Astrocyte of the cerebellum (primary cell): Measurements from ENCODE around the gene MIGA1.
"Not testable (repeated sequence)": the region's sequence is repeated elsewhere in the genome, so short reads cannot be mapped to it uniquely, and the experiment has no call there.

Source experiments
- DNase-seq: peaks from one replicate; pipeline ENCODE4 v3.0.0-alpha.2; 2011; ENCODE audit warnings: low read depth
- H3K4me3 ChIP-seq: 2 replicates; pipeline ENCODE4 v1.5.1; 2011; ENCODE audit warnings: mild to moderate bottlenecking, low read depth, low read length, moderate library complexity
- in situ Hi-C: cut with HindIII; loops from 2 replicates; pipeline ENCODE4 v1.10.0; 2017; ENCODE audit warnings: low sequenced_read_pairs
- TF ChIP-seq, protein P1 (sequence below): IDR thresholded peaks from 2 replicates; pipeline ENCODE4 v1.5.1; 2012; ENCODE audit warnings: low read length, low read depth, moderate library complexity, mild to moderate bottlenecking; ENCODE audit errors: missing control alignments

MIGA1 gene

DNA sequence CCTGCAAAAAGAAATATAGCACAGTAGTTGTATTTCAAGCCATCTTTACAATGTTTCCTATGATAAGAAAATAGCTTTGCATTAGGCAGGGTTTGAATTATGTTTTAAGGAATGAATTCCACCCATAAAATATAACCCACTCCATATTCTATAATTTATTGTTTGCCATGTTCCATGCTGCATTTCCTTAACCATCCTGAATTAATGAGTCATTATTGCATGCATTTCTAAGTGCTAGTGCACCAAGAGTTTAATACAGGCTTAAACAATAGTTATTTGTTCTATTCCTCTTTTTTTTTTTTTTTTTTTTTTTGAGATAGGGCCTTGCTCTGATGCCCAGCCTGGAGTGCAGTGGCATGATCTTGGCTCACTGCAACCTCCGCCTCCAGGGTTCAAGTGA lies 45.2 kb downstream of the MIGA1 start:
- in situ Hi-C loops, result no loop called here
- TF ChIP-seq, protein P1, sequence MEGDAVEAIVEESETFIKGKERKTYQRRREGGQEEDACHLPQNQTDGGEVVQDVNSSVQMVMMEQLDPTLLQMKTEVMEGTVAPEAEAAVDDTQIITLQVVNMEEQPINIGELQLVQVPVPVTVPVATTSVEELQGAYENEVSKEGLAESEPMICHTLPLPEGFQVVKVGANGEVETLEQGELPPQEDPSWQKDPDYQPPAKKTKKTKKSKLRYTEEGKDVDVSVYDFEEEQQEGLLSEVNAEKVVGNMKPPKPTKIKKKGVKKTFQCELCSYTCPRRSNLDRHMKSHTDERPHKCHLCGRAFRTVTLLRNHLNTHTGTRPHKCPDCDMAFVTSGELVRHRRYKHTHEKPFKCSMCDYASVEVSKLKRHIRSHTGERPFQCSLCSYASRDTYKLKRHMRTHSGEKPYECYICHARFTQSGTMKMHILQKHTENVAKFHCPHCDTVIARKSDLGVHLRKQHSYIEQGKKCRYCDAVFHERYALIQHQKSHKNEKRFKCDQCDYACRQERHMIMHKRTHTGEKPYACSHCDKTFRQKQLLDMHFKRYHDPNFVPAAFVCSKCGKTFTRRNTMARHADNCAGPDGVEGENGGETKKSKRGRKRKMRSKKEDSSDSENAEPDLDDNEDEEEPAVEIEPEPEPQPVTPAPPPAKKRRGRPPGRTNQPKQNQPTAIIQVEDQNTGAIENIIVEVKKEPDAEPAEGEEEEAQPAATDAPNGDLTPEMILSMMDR, result no peak
- no peak for DNase-seq
- H3K4me3 ChIP-seq, result no peak overlapping the region

DNA sequence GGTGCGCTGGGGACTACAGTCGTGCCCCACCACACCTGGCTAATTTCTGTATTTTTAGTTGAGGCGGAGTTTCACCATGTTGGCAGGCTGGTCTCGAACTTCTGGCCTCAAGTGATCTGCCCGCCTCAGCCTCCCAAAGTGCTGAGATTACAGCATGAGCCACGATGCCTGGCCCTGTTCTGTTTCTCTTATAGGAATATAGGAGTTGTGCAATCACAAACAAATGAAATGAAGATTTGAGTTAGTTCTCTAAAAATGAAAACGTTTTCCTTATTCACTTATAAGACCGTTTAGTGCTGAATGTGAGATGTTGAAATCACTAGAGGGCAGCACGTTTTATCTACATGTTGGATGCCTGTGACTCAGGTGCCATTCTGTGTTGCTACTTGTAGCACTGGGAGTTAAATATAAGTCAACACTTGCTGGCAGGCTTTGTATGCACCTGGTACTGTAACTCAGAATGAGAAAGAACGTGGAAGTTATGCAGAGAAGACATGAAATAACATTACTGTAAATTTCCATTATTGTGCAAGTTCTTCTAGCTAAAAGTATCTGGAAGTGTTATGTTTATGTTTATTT lies 45.8 kb downstream of the MIGA1 start:
- TF ChIP-seq, protein P1, result peak; percentile 41
- no peak overlapping the region for H3K4me3 ChIP-seq
- DNase-seq, result peak; percentile 65
- in situ Hi-C loops, result no loop called here

DNA sequence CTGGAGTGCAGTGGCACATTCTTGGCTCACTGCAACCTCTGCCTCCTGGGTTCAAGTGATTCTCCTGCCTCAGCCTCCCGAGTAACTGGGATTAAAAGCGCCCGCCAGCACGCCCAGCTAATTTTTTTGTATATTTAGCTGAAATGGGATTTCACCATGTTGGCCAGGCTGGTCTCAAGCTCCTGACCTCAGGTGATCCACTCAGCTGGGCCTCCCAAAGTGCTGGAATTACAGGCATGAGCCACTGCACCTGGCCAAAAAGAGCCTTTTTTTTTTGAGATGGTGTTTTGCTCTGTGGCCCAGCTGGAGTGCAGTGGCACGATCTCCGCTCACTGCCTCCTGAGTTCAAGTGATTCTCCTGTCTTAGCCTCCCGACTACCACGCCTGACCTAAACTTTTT lies 47.4 kb downstream of the MIGA1 start:
- DNase-seq, in situ Hi-C loops, H3K4me3 ChIP-seq: not testable (repeated sequence)

DNA sequence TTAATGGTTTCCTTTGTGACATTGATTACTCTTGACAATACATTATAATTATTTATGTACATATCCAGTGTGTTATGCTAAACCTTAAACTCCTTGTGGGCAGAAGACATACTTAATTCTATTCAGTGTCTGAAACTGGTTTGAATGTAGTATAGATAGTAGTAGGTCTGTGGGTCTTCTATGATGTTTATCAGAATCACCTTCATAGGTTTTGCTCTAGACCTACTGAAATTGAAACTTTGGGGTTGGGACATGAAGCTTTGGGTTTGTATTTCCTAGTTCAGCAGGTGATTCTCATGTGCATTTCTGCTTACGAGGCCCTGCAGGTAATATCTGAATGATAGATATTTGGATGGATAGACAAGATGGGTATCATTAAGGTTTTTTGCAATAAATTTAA lies 48.6 kb downstream of the MIGA1 start:
- H3K4me3 ChIP-seq, result no peak overlapping the region
- in situ Hi-C loops, result no loop called here
- TF ChIP-seq, protein P1, result no peak
- no peak for DNase-seq

DNA sequence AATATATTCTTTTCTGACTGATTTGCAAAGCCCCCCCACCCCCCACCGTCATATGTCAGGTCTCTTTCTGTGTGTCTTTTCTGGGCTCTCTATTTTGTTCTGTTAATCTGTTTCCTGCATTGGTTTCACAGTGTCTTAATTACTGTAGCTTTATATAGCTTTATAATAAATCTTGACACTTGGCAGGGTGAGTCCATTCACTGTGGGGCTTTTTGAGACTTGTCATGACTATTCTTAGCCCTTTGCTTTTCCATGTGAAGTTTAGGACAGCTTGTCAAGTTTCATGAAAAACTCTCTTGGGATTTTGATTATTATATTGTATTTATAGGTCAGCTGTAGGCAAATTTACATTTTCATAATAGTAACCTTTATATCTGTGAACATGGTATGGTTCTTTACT lies 50.4 kb downstream of the MIGA1 start:
- no peak for DNase-seq
- TF ChIP-seq, protein P1, result no peak
- H3K4me3 ChIP-seq, result no peak overlapping the region
- in situ Hi-C loops, result no loop called here

DNA sequence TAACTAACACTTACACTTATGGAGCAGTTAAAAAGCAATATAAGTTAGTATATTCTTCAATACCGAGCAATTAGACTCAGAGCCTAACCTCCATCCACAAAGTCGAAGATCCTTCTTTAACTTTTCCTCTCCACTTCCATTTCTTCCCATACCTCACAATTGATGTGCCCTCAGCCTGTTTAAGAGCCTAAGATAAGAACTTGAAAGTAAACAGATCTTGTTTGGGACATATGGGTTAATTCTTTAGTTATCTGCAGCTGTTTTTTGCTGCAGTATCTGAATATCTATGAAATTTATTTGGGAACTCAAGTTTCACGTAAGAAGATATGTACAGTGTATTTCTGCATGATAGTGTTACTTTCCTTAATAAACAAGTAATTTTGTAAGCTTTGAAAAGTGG lies 51.5 kb downstream of the MIGA1 start:
- H3K4me3 ChIP-seq, result no peak overlapping the region
- in situ Hi-C loops, result no loop called here
- no peak for DNase-seq
- TF ChIP-seq, protein P1, result no peak

DNA sequence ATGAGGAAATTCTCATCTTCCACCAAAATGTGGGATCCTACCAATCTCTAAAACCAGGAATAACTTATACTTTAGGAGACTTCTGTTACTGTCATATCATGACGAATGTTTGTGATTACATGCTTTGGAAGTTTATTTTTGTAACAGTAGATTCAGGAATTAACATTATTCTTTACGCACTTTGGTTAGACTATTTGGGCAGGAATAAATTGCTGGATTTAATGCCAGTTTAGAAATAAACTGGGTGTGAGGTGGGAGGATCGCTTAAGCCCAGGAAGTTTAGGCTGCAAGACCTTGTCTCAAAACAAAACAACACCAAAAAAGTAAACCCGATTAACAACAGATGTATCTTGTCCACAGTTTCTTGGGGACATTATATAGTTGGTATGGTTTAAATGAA lies 52.1 kb downstream of the MIGA1 start:
- DNase-seq, result no peak
- TF ChIP-seq, protein P1, result no peak
- in situ Hi-C loops, result no loop called here
- no peak overlapping the region for H3K4me3 ChIP-seq
